Stimulated activated CD4-positive, alpha-beta T cell treated with anti-CD3 and anti-CD28 coated beads, Interleukin-2, amount 100 ng/mL, for 24 hours (primary cell): ENCODE results near the gene TGFBI.

ENCODE experiments used
- DNase-seq, 2 donors: peaks; one replicate each; pipeline ENCODE4 v3.0.0-alpha.2; 2020

The TGFBI gene

GRCh38 chr5:136098176-136098575, 69.4 kb downstream of the TGFBI start:
- no peak for DNase-seq

- no peak for DNase-seq
Measured at GRCh38 chr5:136099870-136100269, 71.1 kb downstream of the TGFBI start.

- no peak for DNase-seq
Measured at GRCh38 chr5:136101884-136102283, 73.1 kb downstream of the TGFBI start.

- no peak for DNase-seq
Measured at GRCh38 chr5:136103118-136103517, 74.3 kb downstream of the TGFBI start.

- DNase-seq: no peak
Measured at GRCh38 chr5:136104306-136104965, 75.6 kb downstream of the TGFBI start.

GRCh38 chr5:136106351-136107031, 77.7 kb downstream of the TGFBI start:
- no peak for DNase-seq

GRCh38 chr5:136108180-136108611, 79.4 kb downstream of the TGFBI start:
- no peak for DNase-seq

GRCh38 chr5:136108766-136109165, 80.0 kb downstream of the TGFBI start:
- DNase-seq: no peak

GRCh38 chr5:136109453-136110135, 80.8 kb downstream of the TGFBI start:
- DNase-seq: no peak
